Body of pancreas (tissue), 4 donors: ENCODE results near the gene PLPPR1. TPM values are rescaled to one million over a fixed set of nuclear protein-coding genes. Genes with fewer than 3 reads are reported as not detected.
"Not testable (repeated sequence)": the region's sequence is repeated elsewhere in the genome, so short reads cannot be mapped to it uniquely, and the experiment has no call there.

ENCODE experiments used
- ATAC-seq: fragments of 150-250 bp; one replicate; pipeline ENCODE4 v1.9.1; 2016
- DNase-seq, 4 donors: peaks; one replicate each; pipeline ENCODE4 v3.0.0-alpha.2; 2019
- H3K27ac ChIP-seq, 4 donors: fragments of 200-600 bp; sonication (generic); 1 replicate in 3 of 4; 2 replicates in 1 of 4; pipeline versions ENCODE4 v1.5.1 to v1.6.1; 2016 to 2019; ENCODE audit warnings: mild to moderate bottlenecking in 1 of 4, mixed read lengths in 1 of 4, moderate library complexity in 1 of 4
- H3K27me3 ChIP-seq, 2 donors: fragments of 200-600 bp; sonication (generic); one replicate each; pipeline ENCODE4 v1.6.0; 2016; ENCODE audit warnings: mild to moderate bottlenecking in 1 of 2
- H3K36me3 ChIP-seq, 2 donors: fragments of 200-600 bp; sonication (generic); replicated peaks in 1 of 2; 2 replicates each; pipeline ENCODE4 v1.5.1; 2016; ENCODE audit warnings: low read depth in 2 of 2; ENCODE audit not compliant: insufficient read depth in 1 of 2
- H3K4me1 ChIP-seq: fragments of 200-600 bp; sonication (generic); one replicate; pipeline ENCODE4 v1.6.0; 2016
- H3K4me3 ChIP-seq, 2 donors: fragments of 200-600 bp; sonication (generic); 1 replicate in 1 of 2; 2 replicates in 1 of 2; pipeline ENCODE4 v1.5.1; 2016 to 2019
- H3K9me3 ChIP-seq, 3 donors: fragments of 200-600 bp; sonication (generic); 1 replicate in 2 of 3; 2 replicates in 1 of 3; pipeline ENCODE4 v1.5.1; 2016
- CTCF ChIP-seq, 7 experiments: fragments of 450-650 bp in 4 of 7; fragments of 200-600 bp in 3 of 7; sonication (generic) in 3 of 7; IDR thresholded peaks; one replicate each; pipeline ENCODE4 v1.5.1; 2016 to 2019; ENCODE audit warnings: antibody characterized with exemption in 7 of 7
- POLR2A ChIP-seq, 3 donors: fragments of 450-650 bp; IDR thresholded peaks; one replicate each; pipeline ENCODE4 v1.6.1; 2016; ENCODE audit warnings: antibody characterized with exemption in 3 of 3, mild to moderate bottlenecking in 2 of 3
- WGBS, 2 donors: methylation state at CpG; one replicate each; pipeline ENCODE4 v1.1.5; 2017; 5-methylcytosine and 5-hydroxymethylcytosine counted together
- intact Hi-C: fragments of 100-400 bp; cut with DNase I; formaldehyde crosslinking; loops from one replicate; pipeline ENCODE4 v1.15.1; 2023
- total RNA-seq, 2 donors: library from RNA; depleted of rRNA; stranded (reverse); fragments of >200 nt; gene quantifications; one replicate each; pipeline ENCODE4 v1.1.0, GENCODE V29; 2016

Gene PLPPR1
- total RNA-seq, 2 donors from 2014 or later, result 0.26 TPM; not detected in 1

- no peak overlapping the region for H3K27ac ChIP-seq
- no peaks in the 10 kb centered on the region for H3K9me3 ChIP-seq
- no peak for TF ChIP-seq POLR2A (IDR thresholded peaks at IDR 0.05)
- TF ChIP-seq CTCF (IDR thresholded peaks at IDR 0.05), result no peak
- intact Hi-C loops, result no loop called here
- H3K36me3 ChIP-seq, result no peaks in the 10 kb centered on the region
- ATAC-seq (no peak), DNase-seq (no peak)
- H3K4me3 ChIP-seq, result no peak overlapping the region
- WGBS, 2 donors, result 19 to 28% methylated on average over 3 of the region's 3 CpGs
- no peaks in the 10 kb centered on the region for H3K27me3 ChIP-seq
- H3K4me1 ChIP-seq, result no peaks in the 10 kb centered on the region
These were observed 8.9 kb downstream of the PLPPR1 start for GRCh38 chr9:101037430-101037829.

GRCh38 chr9:101038488-101038887 is 10.0 kb downstream of the PLPPR1 start:
- WGBS, 2 donors, result 46 to 60% methylated on average over 4 of the region's 4 CpGs
- TF ChIP-seq CTCF (IDR thresholded peaks at IDR 0.05) (no peak), POLR2A (IDR thresholded peaks at IDR 0.05) (no peak)
- no peak for ATAC-seq

GRCh38 chr9:101039581-101039980 is 11.1 kb downstream of the PLPPR1 start:
- H3K27ac ChIP-seq, ATAC-seq, H3K4me3 ChIP-seq, intact Hi-C loops, H3K4me1 ChIP-seq, H3K9me3 ChIP-seq, DNase-seq, H3K27me3 ChIP-seq, H3K36me3 ChIP-seq: not testable (repeated sequence)
- WGBS, 2 donors, result 58 to 62% methylated on average over 7 of the region's 7 CpGs

More at GRCh38 chr9:101038488-101038887, 10.0 kb downstream of the PLPPR1 start:
- intact Hi-C loops, result no loop called here
- no peak overlapping the region for H3K4me3 ChIP-seq
- no peak overlapping the region for H3K27ac ChIP-seq
- H3K9me3 ChIP-seq, result no peaks in the 10 kb centered on the region
- no peak for DNase-seq
- H3K36me3 ChIP-seq, result no peaks in the 10 kb centered on the region
- H3K4me1 ChIP-seq, result no peaks in the 10 kb centered on the region
- no peaks in the 10 kb centered on the region for H3K27me3 ChIP-seq

GRCh38 chr9:101047848-101048397 is 19.4 kb downstream of the PLPPR1 start:
- Histone ChIP-seq H3K9me3 (no peaks in the 10 kb centered on the region), H3K4me3 (no peak overlapping the region), H3K27me3 (peaks cover 0 to 4% of the 10 kb centered on the region in 2 donors), H3K36me3 (no peaks in the 10 kb centered on the region), H3K27ac (no peak overlapping the region), H3K4me1 (no peaks in the 10 kb centered on the region)
- ATAC-seq (no peak), DNase-seq (no peak)
- intact Hi-C loops, result no loop called here
- TF ChIP-seq CTCF (IDR thresholded peaks at IDR 0.05), result no peak
- no peak for TF ChIP-seq POLR2A (IDR thresholded peaks at IDR 0.05)
- WGBS, 2 donors, result 68 to 74% methylated on average over 4 of the region's 4 CpGs

- ATAC-seq (no peak), DNase-seq (no peak)
- H3K36me3 ChIP-seq, result no peaks in the 10 kb centered on the region
- H3K27ac ChIP-seq, result no peak overlapping the region
- H3K9me3 ChIP-seq, result no peaks in the 10 kb centered on the region
- no peak overlapping the region for H3K4me3 ChIP-seq
- intact Hi-C loops, result no loop called here
- TF ChIP-seq CTCF (IDR thresholded peaks at IDR 0.05) (no peak), POLR2A (IDR thresholded peaks at IDR 0.05) (no peak)
- 58 to 64% methylated on average over 3 of the region's 3 CpGs for WGBS, 2 donors
- H3K4me1 ChIP-seq, result no peaks in the 10 kb centered on the region
- no peaks in the 10 kb centered on the region for H3K27me3 ChIP-seq
These were observed 22.1 kb downstream of the PLPPR1 start for GRCh38 chr9:101050650-101051049.
